ENCODE data around the gene NEMP1.

GRCh38 chr12:57044468-57044867 is 34.1 kb downstream of the NEMP1 start:
- TF ChIP-seq MAX (IDR thresholded peaks at IDR 0.05): no peak
- no peak for TF ChIP-seq YY1 (IDR thresholded peaks at IDR 0.05)
- no peak for TF ChIP-seq TAF1 (conservative IDR thresholded peaks at IDR 0.05)
- TF ChIP-seq CTCF (IDR thresholded peaks at IDR 0.05; ENCODE audit: low read depth, low read length, missing input control): no peak
- no peak for TF ChIP-seq REST (IDR thresholded peaks at IDR 0.05)
- no peak for TF ChIP-seq RAD21 (IDR thresholded peaks at IDR 0.05)
- TF ChIP-seq FOXA1 (IDR thresholded peaks at IDR 0.05): no peak
- no peak for TF ChIP-seq EGR1 (IDR thresholded peaks at IDR 0.05; ENCODE audit: low read depth in 2 of 2)

Data from liver (tissue), 3 donors.